ENCODE results near the gene NECAB3. TPM values are rescaled to one million over a fixed set of nuclear protein-coding genes. Genes with fewer than 3 reads are reported as not detected.
A peak's percentile ranks its signal among the peaks of the same experiment; 100 is the strongest.

NECAB3 gene
- total and polyA plus RNA-seq, 2 of the 13 experiments (the other 11 are each of a cell fraction or from before 2014, with no cell fraction given): 61.5 to 65.5 TPM

- TF ChIP-seq NFAT5 (CRISPR knock-in tag; IDR thresholded peaks at IDR 0.05) (0 out of 2 replicates have a peak, but pooled peaks have one; percentile 57), PLSCR1 (CRISPR knock-in tag; IDR thresholded peaks at IDR 0.05; ENCODE audit: borderline replicate concordance) (peak; percentile 55; the same call in 1 of the 2 replicates), TARDBP (CRISPR knock-in tag; IDR thresholded peaks at IDR 0.05) (peak; percentile 72), TRIM22 (IDR thresholded peaks at IDR 0.05) (no peak), ZNF558 (CRISPR knock-in tag; IDR thresholded peaks at IDR 0.05; ENCODE audit: borderline replicate concordance) (no peak), ERF (CRISPR knock-in tag; IDR thresholded peaks at IDR 0.05) (peak; percentile 78), PHF8 (CRISPR knock-in tag; IDR thresholded peaks at IDR 0.05) (peak; percentile 85), JUND (CRISPR knock-in tag; IDR thresholded peaks at IDR 0.05) (no peak), XRCC5 (optimal IDR thresholded peaks at IDR 0.05; ENCODE audit: low read length) (peak; percentile 42), ZNF329 (CRISPR knock-in tag; IDR thresholded peaks at IDR 0.05; ENCODE audit: low read depth) (0 out of 2 replicates have a peak, but pooled peaks have one; percentile 64), ZNF256 (CRISPR knock-in tag; conservative IDR thresholded peaks at IDR 0.05) (peak; percentile 69; the same call in 1 of the 2 replicates), ZNF136 (CRISPR knock-in tag; IDR thresholded peaks at IDR 0.05; ENCODE audit: low read depth) (peak; percentile 93), CBX2 (IDR thresholded peaks at IDR 0.05; ENCODE audit: low read depth, low read length) (no peak), CBX2 (CRISPR knock-in tag; IDR thresholded peaks at IDR 0.05; ENCODE audit: low read depth) (0 out of 2 replicates have a peak, but pooled peaks have one; percentile 21), HDAC1 (CRISPR knock-in tag; IDR thresholded peaks at IDR 0.05) (peak; percentile 95), HNRNPL (IDR thresholded peaks at IDR 0.05; ENCODE audit: low read depth, low read length) (no peak)
- TF ChIP-seq, protein P1, sequence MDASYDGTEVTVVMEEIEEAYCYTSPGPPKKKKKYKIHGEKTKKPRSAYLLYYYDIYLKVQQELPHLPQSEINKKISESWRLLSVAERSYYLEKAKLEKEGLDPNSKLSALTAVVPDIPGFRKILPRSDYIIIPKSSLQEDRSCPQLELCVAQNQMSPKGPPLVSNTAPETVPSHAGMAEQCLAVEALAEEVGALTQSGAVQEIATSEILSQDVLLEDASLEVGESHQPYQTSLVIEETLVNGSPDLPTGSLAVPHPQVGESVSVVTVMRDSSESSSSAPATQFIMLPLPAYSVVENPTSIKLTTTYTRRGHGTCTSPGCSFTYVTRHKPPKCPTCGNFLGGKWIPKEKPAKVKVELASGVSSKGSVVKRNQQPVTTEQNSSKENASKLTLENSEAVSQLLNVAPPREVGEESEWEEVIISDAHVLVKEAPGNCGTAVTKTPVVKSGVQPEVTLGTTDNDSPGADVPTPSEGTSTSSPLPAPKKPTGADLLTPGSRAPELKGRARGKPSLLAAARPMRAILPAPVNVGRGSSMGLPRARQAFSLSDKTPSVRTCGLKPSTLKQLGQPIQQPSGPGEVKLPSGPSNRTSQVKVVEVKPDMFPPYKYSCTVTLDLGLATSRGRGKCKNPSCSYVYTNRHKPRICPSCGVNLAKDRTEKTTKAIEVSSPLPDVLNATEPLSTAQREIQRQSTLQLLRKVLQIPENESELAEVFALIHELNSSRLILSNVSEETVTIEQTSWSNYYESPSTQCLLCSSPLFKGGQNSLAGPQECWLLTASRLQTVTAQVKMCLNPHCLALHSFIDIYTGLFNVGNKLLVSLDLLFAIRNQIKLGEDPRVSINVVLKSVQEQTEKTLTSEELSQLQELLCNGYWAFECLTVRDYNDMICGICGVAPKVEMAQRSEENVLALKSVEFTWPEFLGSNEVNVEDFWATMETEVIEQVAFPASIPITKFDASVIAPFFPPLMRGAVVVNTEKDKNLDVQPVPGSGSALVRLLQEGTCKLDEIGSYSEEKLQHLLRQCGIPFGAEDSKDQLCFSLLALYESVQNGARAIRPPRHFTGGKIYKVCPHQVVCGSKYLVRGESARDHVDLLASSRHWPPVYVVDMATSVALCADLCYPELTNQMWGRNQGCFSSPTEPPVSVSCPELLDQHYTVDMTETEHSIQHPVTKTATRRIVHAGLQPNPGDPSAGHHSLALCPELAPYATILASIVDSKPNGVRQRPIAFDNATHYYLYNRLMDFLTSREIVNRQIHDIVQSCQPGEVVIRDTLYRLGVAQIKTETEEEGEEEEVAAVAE (CRISPR knock-in tag; IDR thresholded peaks at IDR 0.05; ENCODE audit: borderline replicate concordance): peak; percentile 27; the same call in 1 of the 2 replicates
These were observed at the start of gene NECAB3 (continued) for GRCh38 chr20:33674294-33675135.
